Measurements from ENCODE around the gene C22orf31.
A peak's percentile ranks its signal among the peaks of the same experiment; 100 is the strongest.
"Not testable (repeated sequence)": the region's sequence is repeated elsewhere in the genome, so short reads cannot be mapped to it uniquely, and the experiment has no call there.

C22orf31 gene

DNA sequence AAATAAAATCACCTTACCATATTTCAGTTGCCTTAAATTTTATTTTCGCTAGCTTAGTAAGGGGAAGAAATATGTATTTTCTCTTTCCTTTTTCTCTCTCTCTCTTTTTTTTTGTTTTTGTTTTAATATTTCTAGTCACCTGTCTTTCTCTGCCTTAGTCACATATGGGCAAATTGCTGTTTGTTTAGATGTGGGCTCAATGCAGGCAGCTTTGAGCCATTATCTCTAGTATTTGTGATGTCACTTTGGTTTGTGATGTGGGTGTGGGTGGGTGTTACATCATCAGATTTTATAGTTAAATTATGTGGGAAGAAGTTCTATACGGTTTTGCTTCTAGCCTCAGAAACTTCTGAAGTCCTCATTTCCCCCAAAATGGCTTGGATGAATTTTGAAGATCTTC, at the start of gene C22orf31:
Gene C22orf31, minus strand, starts transcription at position 59 of the 400 bp plus-strand sequence. Its CDS starts 39 bp downstream, at position 20.
- H3K27ac ChIP-seq, result no peak within 1 kb of the TSS
- no peak for DNase-seq (ENCODE audit: low read depth, low spot score)

DNA sequence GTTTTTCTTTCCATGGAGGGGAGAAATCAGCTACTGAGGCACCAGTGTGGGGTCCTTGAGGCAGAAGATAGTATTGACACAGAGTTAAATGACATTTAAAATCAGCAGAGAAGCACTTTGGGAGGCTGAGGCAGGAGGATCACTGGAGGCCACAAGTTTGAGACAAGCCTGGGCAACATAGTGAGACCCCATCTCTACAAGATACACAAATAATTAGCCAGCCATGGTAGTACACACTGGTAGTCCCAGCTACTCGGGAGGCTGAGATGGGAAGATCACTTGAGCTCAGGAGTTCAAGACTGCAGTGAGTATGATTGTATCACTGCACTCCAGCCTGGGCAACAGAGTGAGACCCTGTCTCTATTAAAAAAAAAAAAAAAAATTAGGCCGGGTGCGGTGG, 49.3 kb upstream of the C22orf31 start:
- no peak overlapping the region for H3K27ac ChIP-seq
- no peak for DNase-seq (ENCODE audit: low read depth, low spot score)

DNA sequence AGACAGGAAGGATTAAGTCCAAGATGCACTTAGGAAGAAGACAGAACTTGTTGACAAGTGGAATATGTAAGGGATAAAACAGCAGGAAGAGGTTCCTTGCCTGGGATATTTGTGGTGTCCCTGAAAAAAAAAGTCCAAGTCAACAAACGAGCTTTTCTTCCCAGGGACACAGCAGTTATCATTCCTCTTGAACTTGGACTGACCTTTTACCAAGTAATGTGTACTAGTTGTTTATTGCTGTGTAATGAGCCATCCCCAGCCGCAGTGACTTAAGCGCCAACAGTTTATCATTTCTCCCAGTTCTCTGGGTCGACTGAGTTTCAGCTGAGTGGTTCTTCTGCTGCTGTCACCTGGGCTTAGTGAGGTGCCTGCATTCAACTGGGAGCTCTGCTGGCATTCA, 48.2 kb upstream of the C22orf31 start:
- no peak for DNase-seq (ENCODE audit: low read depth, low spot score)
- H3K27ac ChIP-seq, result no peak overlapping the region

DNA sequence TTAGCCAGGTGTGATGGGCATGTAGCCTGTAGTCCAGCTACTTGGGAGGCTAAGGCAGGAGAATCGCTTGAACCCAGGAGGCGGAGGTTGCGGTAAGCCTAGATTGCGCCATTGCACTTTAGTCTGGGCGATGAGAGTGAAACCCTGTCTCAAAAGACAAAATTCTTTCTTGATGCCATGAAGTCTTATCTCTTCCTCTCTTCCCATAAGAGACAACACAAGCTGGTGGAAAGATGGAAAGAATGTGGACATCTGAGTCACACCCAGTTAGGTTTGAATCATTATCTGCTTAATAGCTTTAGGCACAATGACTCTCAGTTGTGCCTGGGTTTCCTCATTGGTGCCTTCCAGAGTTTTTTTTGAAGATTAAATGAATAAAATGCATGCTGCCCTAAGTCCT, 46.5 kb upstream of the C22orf31 start:
- peak overlapping the region; percentile 33 for H3K27ac ChIP-seq
- DNase-seq (ENCODE audit: low read depth, low spot score), result no peak

DNA sequence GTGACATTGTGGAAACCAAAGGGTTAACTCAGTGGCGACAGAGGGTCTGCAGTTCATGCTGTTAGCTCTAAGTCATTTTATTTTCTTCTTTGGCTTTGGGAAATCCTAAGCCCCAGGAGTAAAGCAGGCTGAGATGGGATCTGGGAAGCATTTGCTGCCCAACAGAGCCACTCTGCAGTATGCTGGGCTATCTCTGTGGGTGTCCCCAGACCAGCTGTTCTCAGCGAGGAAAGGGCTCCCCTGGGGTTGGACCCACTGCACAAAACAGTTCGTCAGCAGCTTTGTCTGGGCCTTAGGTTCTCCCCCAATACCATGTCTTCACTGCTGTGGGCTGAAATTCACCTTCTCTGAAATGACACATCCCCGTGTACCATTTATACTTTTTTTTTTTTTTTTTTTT, 45.2 kb upstream of the C22orf31 start:
- DNase-seq (ENCODE audit: low read depth, low spot score), result no peak
- H3K27ac ChIP-seq, result no peak overlapping the region

DNA sequence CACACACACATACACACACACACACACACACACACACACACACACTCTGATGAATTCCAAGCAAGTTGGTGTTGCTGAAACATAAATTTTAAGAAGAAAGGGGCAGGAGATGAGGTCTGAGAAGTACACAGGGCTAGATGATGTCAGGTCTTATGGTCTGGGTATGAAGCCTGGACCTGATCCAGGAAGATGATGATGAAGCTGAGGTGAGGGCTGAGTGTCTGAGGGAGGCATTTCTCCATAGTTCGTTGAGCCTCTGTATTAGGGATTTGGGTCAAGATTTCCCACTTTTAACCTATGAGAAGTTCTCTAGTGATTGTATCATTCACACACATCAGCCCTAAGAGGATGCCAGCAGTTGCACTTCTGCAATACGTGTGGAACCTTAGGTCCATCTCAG, 43.8 kb upstream of the C22orf31 start:
- no peak overlapping the region for H3K27ac ChIP-seq
- DNase-seq (ENCODE audit: low read depth, low spot score), result no peak

DNA sequence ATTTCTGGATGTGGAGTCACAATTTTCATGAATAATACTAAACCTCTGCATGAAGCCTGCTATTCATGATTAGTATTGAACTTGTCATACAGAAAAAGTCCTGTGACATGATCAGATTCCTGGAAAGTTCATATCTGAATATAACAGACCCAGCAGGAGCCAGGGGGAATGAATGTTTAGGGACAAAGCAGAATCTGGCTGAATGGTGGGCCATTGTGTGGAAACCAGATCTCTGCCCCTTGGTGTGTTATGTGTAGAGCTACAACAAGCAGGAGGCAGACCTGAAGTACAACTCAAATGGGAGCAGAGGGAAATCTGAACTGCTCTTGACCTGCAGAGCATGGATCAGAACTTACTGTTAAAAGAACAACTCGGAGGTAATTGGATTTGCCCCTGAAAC, 41.5 kb upstream of the C22orf31 start:
- H3K27ac ChIP-seq, result no peak overlapping the region
- no peak for DNase-seq (ENCODE audit: low read depth, low spot score)

DNA sequence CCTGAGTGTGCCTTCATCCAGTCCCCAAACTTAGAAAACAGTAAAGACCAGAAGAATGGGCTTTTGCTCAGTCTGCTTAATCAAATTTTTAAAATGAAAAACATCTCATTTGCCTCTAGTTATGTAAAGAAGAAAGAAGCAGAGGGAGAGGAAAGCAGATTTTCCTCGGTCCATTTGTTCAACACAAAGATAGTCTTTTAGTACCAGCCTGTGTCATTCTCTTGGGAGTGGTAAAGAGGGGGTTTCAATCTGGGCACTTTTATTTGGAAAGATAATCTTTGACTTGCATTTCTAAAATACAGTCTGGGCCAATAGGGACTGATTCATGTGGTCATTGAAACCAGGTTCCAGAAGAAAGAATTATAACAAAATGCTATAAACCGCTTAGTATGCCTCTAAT, 40.7 kb upstream of the C22orf31 start:
- DNase-seq (ENCODE audit: low read depth, low spot score), result no peak
- no peak overlapping the region for H3K27ac ChIP-seq

DNA sequence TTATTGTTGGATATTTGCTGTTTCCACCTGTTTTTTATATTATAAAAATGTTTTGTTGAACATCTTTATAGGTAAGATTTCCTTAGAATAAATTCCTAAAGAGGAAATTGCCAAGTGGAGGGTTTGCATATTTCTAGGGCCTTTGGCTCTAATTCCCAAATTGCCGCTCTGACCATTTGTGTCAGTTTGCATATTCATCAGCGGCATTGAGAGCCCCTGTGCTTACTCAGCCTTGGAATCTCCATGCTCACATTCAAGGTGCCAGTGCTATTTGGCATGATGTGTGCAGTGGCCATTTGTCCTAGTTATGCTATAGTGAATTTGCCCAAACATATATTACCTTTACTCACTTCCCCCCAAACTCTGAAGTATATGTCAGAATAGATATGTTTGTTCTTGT, 36.7 kb upstream of the C22orf31 start:
- no peak for DNase-seq (ENCODE audit: low read depth, low spot score)
- H3K27ac ChIP-seq, result no peak overlapping the region

DNA sequence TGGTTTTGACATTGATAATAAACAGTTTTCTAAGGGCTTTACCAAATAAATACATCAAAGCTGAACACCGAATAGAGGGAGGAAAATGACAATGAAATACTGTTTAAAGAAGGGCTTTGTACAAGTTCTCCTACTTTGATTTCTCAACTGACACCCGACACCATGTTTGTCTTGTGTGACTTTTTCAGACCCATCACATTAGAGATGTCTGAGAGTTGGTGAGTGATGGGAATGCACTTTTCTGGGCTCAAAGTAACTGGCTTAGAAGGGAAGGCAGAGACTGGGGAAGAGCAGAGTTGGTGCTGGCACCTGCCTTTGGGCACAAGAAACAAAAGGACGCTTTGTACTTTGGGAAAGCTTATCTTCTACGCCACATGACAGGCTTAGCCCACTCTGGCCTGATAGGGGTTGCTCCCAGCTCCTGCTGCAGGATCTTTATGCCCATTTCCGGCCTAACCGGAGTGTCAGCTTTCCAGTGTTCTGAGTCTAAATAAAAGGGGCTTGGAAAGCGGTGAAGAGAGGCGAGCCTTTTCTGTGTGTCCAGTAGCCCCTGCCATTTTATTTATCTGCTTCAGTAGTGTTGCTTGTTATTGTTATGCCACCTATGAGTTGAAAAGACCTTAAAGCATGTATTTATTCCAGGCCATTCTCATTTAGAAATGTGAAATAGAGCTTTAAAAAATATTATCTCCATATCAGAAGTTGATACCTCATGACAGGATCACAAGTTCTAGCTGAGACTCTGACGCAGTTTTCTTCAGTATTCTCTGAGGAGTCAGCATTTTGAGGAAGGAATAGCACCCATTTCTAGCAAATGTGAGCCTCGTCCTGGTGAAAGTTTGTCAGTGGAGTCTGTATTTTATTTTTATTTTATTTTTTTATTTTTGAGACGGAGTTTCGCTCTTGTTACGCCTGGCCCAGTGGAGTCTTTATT, 35.4 kb upstream of the C22orf31 start:
- no peak for DNase-seq (ENCODE audit: low read depth, low spot score)
- H3K27ac ChIP-seq, result no peak overlapping the region

DNA sequence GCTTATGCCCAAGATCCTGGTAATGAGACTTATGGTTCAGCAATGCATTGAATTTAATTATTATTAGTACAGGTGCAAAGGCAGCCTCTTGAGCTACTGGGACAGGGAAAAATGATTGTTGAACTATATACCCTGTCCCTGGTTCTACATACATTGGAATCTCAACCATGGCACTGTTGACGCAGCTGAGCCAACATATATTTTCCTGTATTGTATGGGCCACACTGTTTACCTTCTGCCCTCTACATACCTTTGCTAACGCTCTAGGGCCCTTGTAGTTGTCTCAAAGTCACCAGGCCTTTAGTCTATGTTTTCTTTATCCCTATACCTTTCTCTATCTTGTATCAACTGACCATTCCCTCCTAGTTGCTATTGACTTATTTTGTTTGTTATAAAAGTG, 33.8 kb upstream of the C22orf31 start:
- no peak overlapping the region for H3K27ac ChIP-seq
- no peak for DNase-seq (ENCODE audit: low read depth, low spot score)

DNA sequence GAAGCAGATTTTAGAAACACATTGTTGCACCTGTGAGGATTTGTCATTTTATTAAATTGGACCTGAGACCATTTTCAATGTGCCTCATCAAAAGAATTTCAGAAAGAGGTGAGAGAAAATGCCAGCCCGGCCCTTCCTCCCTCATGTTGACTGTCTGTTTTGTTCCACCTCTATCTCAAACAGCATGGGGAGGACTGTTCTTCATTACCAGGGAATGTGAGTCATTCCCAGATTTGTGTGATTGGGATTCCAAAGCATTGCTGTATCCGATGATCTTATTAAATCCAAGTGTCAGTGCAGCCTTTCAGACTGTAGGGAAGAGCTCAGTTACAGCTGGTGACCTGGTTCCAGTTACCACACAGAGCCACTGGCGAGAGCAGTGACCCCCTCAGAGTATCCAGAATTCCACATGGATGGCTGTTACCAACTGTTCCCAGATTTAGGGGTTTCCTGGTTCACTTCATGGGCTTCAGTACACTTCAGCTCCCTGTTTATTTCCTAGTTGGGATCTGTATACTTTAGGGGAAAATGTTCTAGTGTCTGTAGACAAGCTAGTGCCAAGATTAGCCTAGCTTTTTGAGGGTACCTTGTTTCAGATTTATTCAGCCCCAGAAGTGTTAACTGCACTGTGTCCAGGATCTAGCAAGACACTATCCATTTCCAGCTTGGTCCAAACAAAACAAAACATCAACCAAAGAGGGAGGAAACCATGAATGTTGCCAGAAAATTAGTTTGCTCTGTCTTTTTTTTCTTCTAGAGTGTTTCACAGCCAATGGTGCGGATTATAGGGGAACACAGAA, 32.1 kb upstream of the C22orf31 start:
- H3K27ac ChIP-seq, result no peak overlapping the region
- no peak for DNase-seq (ENCODE audit: low read depth, low spot score)

DNA sequence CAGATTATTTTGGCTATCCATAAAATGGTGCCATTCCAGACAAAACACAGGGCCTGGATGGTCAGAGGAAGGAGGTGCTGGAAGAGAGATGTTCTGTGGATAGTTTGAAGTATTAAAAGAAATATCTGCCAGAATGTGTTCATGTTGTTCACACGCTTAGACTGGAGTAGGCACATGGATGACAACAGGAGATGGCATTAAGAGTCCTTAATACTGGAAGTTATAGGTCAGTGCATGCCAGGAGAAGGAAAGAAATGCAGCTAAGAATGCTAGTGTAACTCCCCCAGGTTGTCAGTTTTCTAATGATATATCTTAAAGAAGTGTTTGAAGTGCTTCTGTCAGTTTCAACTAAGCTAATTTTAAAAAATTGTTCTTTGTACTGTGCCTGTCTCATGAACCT, 31.4 kb upstream of the C22orf31 start:
- H3K27ac ChIP-seq, result no peak overlapping the region

DNA sequence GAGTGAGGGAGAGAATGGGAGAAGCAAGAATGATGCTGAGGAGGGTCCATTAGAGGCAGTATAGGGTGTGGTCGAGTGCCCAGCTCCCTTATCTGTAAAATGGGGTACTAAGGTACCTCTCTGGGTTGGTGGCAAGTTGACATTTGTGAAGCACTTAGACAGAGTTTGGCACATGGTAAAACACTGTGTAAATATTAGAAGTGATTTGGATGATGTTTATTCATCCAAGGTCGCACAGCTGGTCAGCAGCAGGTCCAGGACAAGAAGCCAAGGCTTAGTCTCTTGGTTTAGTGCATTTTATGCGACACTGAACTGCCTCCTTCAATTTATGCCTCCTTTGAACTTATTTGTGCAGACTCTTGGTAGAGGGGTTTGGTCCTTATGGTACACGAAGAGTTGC, 30.6 kb upstream of the C22orf31 start:
- H3K27ac ChIP-seq, result no peak overlapping the region
- no peak for DNase-seq (ENCODE audit: low read depth, low spot score)

More for the DNA sequence above, 31.4 kb upstream of the C22orf31 start:
- no peak for DNase-seq (ENCODE audit: low read depth, low spot score)

DNA sequence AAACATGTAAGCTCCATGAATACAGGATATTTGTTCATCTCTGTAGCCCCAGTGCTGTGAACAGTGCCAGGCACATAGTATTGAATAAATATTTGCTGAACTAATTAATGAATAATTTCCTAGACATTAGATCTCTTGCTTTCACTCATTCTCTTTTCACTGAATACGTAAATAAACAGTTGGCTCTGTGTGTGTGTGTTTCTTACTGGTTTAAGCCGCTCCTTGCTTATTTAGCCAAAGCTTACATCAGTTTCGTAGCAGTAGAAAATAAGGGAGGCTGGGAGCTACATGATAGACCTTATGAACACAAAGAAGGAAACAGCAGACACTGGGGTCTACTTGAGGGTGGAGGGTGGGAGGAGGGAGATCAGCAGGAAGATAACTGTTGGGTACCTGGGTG, 28.4 kb upstream of the C22orf31 start:
- no peak for DNase-seq (ENCODE audit: low read depth, low spot score)
- no peak overlapping the region for H3K27ac ChIP-seq

DNA sequence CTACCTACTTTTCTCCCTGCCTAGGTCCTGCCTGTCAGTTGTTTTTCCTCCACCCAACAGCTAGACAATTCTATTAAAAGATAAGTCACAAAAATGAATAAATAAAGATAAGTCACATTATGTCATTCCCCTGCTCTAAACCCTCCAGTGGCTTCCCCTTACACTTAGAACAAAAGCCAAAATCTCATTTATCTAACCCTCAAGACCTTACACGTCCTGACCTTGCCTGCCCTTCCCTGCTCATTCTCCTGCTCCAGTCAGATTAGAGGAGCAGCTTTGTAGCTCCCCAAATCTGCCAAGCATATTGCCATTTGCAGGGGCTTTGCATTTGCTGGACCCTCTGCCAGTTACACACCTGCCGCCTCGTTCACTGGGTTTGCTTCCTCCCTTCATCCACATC, 27.9 kb upstream of the C22orf31 start:
- no peak overlapping the region for H3K27ac ChIP-seq
- no peak for DNase-seq (ENCODE audit: low read depth, low spot score)

DNA sequence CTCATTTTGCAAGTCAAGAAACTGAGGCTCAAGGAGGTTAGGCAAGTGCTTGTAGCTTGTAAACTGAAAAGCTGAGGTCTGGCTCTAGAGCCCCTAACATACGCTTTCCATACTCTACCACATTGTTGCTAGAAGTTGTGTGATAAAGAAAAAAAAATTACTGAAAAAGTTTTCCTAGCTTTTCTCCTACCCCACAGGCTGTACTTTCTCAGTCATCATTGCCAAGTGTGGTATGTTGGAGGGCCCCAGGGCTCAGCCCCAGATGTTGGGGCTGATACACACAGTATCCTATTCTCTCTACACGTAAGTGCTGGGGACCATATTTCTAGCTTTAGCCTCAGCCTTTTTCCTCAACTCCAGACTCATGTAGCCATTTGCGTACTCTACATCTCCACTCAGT, 27.2 kb upstream of the C22orf31 start:
- no peak for DNase-seq (ENCODE audit: low read depth, low spot score)

DNA sequence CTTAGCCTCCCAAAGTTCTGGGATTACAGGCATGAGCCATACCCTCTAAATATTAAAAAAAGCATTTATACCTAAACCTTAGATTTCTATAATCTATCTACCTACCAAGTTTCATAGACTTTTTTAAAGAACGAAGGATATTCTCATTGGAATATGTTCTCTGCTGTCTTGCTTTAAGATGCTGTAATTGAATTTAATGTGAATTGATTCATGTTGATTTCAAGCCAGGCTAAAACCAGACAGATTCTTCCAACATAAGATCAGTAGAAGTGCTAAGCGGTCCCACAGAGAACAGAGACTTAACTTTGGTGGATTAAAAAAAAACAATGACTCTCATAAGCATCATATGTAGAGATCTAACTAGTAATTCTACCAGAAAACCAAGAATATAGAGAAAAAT, 25.4 kb upstream of the C22orf31 start:
- no peak for DNase-seq (ENCODE audit: low read depth, low spot score)

More for the DNA sequence above, 27.2 kb upstream of the C22orf31 start:
- H3K27ac ChIP-seq, result no peak overlapping the region

DNA sequence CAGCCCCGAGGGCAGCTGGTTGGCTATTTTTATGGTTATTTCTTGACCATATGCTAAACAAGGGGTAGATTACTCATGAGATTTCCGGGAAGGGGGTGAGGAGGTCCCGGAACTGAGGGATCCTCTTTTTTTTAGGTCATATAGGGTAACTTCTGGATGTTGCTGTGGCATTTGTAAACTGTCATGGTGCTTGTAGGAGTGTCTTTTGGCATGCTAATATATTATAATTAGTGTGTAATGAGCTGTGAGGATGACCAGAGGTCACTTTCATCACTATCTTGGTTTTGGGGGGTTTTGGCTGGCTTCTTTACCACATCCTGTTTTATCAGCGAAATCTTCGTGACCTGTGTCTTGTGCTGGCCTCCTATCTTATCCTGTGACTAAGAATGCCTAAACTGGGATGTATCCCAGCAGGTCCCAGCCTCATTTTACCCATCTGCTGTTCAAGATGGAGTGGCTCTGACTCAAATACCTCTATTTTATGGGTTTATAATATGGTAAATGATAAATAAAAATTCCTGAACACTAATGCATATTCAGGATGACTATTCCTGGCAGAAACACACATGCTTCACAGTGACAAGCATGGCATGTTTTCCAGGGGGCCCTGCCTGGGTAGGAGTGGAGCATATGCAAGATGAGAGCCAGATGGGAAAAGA, 22.4 kb upstream of the C22orf31 start:
- DNase-seq (ENCODE audit: low read depth, low spot score), result no peak

More for the DNA sequence above, 25.4 kb upstream of the C22orf31 start:
- H3K27ac ChIP-seq, result no peak overlapping the region

DNA sequence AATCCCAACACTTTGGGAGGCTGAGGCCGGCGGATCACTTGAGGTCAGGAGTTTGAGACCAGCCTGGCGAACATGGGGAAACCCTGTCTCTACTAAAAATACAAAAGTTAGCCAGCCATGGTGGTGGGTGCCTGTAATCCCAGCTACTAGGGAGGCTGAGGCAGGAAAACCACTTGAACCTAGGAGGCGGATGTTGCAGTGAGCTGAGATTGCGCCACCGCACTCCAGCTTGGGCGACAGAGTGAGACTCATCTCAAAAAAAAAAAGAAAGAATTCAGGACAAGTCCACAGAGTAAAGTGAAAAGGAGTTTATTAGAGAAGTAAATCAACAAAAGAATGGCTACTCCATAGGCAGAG, 21.9 kb upstream of the C22orf31 start:
- H3K27ac ChIP-seq; DNase-seq (ENCODE audit: low read depth, low spot score): not testable (repeated sequence)

More for the DNA sequence above, 22.4 kb upstream of the C22orf31 start:
- H3K27ac ChIP-seq, result no peak overlapping the region

All from epithelial cell of prostate (primary cell).